ENCODE results near the gene CCSER1. TPM values are rescaled to one million over a fixed set of nuclear protein-coding genes. Genes with fewer than 3 reads are reported as not detected.

CCSER1 gene
- total and polyA plus RNA-seq, 2 donors (not counting 1 experiment from before 2014, with no cell fraction given): under 0.01 TPM; not detected in 1

DNA sequence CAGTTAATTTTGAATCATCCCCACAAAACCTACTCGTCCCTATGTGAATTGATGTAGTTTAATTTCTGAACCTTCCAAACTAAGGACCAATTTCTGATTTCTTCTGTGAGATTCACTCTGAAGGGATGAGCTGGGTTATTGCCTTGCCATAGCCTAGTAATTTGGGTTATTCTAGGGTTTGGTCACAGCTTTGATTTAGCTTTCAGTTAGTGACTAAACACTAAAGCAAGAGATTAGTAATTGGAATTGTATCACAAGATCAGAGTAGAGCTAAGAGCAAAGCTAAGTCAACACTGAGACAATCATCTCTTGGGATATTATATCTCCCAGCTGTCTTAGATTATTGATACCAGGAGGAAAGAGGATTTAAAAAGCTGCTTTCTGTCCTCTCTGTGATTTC, 588.0 kb downstream of the CCSER1 start:
- H3K4me1 ChIP-seq (ENCODE audit: control insufficient read depth, extremely low read depth, insufficient read depth, low read length): no peaks in the 10 kb centered on the region
- no peak overlapping the region for H3K9ac ChIP-seq (ENCODE audit: insufficient read depth, low read length)
- no peaks in the 10 kb centered on the region for H3K27me3 ChIP-seq (ENCODE audit: control insufficient read depth, insufficient read depth, low read length)
- no peak overlapping the region for H2AFZ ChIP-seq (ENCODE audit: low read length)
- H3K4me3 ChIP-seq (replicated peaks in 1 of 4; ENCODE audit: control extremely low read depth in 1 of 4, insufficient read depth in 1 of 4, low read depth in 3 of 4, low read length in 4 of 4): no peak overlapping the region
- no peak overlapping the region for H3K4me2 ChIP-seq (ENCODE audit: extremely low read depth, insufficient read depth, low read length)
- H3K79me2 ChIP-seq (ENCODE audit: control insufficient read depth, insufficient read depth, low read length): no peaks in the 10 kb centered on the region
- no peak for DNase-seq (ENCODE audit: low read depth in 2 of 2)
- H3K36me3 ChIP-seq (ENCODE audit: control insufficient read depth, insufficient read depth, low read length): no peaks in the 10 kb centered on the region
- H3K9me3 ChIP-seq (ENCODE audit: control insufficient read depth, insufficient read depth, low read depth, low read length): no peaks in the 10 kb centered on the region
- no peak overlapping the region for H3K27ac ChIP-seq (ENCODE audit: insufficient read depth, low read length)
- H4K20me1 ChIP-seq (ENCODE audit: control insufficient read depth, extremely low read depth, insufficient read depth, low read length): no peaks in the 10 kb centered on the region
- TF ChIP-seq, protein P1, sequence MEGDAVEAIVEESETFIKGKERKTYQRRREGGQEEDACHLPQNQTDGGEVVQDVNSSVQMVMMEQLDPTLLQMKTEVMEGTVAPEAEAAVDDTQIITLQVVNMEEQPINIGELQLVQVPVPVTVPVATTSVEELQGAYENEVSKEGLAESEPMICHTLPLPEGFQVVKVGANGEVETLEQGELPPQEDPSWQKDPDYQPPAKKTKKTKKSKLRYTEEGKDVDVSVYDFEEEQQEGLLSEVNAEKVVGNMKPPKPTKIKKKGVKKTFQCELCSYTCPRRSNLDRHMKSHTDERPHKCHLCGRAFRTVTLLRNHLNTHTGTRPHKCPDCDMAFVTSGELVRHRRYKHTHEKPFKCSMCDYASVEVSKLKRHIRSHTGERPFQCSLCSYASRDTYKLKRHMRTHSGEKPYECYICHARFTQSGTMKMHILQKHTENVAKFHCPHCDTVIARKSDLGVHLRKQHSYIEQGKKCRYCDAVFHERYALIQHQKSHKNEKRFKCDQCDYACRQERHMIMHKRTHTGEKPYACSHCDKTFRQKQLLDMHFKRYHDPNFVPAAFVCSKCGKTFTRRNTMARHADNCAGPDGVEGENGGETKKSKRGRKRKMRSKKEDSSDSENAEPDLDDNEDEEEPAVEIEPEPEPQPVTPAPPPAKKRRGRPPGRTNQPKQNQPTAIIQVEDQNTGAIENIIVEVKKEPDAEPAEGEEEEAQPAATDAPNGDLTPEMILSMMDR (conservative IDR thresholded peaks at IDR 0.05 in 1 of 2, IDR thresholded peaks at IDR 0.05 in 1 of 2; ENCODE audit: low read depth in 1 of 2, low read length in 2 of 2): no peak
- TF ChIP-seq EZH2 (IDR thresholded peaks at IDR 0.05; ENCODE audit: low read length, missing control alignments): no peak

DNA sequence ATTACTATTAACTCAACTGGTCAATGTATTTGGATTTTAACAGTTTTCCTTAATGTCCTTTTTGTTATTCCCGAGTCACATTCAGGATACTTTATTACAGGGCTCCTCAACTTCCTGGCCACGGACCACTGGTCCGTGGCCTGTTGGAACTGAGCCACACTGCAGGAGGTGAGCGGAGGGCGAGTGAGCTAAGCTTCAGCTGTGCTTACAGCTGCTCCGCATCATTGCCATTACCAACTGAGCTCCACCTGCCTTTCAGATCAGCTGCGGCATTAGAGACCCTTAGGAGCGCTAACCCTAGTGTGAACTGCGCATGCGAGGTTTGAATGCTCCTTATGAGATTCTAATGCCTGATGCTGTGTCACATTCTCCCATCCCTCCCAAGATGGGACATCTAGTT, 591.7 kb downstream of the CCSER1 start:
- H4K20me1 ChIP-seq (ENCODE audit: control insufficient read depth, extremely low read depth, insufficient read depth, low read length): no peaks in the 10 kb centered on the region
- H3K27ac ChIP-seq (ENCODE audit: insufficient read depth, low read length): no peak overlapping the region
- no peak overlapping the region for H2AFZ ChIP-seq (ENCODE audit: low read length)
- H3K4me1 ChIP-seq (ENCODE audit: control insufficient read depth, extremely low read depth, insufficient read depth, low read length): no peaks in the 10 kb centered on the region
- no peak for DNase-seq (ENCODE audit: low read depth in 2 of 2)
- H3K79me2 ChIP-seq (ENCODE audit: control insufficient read depth, insufficient read depth, low read length): no peaks in the 10 kb centered on the region
- H3K27me3 ChIP-seq (ENCODE audit: control insufficient read depth, insufficient read depth, low read length): no peaks in the 10 kb centered on the region
- no peak overlapping the region for H3K4me2 ChIP-seq (ENCODE audit: extremely low read depth, insufficient read depth, low read length)
- no peak overlapping the region for H3K4me3 ChIP-seq (replicated peaks in 1 of 4; ENCODE audit: control extremely low read depth in 1 of 4, insufficient read depth in 1 of 4, low read depth in 3 of 4, low read length in 4 of 4)
- no peaks in the 10 kb centered on the region for H3K36me3 ChIP-seq (ENCODE audit: control insufficient read depth, insufficient read depth, low read length)
- no peak overlapping the region for H3K9ac ChIP-seq (ENCODE audit: insufficient read depth, low read length)
- H3K9me3 ChIP-seq (ENCODE audit: control insufficient read depth, insufficient read depth, low read depth, low read length): no peaks in the 10 kb centered on the region
- TF ChIP-seq EZH2 (IDR thresholded peaks at IDR 0.05; ENCODE audit: low read length, missing control alignments): no peak
- TF ChIP-seq, protein P1 (conservative IDR thresholded peaks at IDR 0.05 in 1 of 2, IDR thresholded peaks at IDR 0.05 in 1 of 2; ENCODE audit: low read depth in 1 of 2, low read length in 2 of 2): no peak

DNA sequence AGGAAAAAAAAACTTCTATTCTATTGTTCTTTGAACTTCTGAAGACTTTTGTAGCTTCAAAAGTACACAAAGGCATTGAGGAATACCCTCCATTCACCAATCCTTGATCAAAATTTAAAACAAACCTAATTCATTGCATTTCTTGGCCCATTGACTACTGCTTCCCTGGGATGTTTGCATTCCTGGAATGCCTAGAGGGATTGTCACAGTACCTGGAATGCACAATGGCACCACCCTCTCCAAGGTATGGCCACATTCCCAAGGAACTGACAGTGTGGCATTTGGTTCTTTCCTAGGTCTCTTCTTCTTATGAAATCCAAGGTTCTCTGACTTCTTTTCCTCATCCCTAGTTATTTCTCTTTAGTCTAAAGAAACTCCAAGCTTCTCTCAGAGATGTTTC, 600.7 kb downstream of the CCSER1 start:
- Histone ChIP-seq H3K27ac (ENCODE audit: insufficient read depth, low read length) (no peak overlapping the region), H2AFZ (ENCODE audit: low read length) (no peak overlapping the region), H3K4me1 (ENCODE audit: control insufficient read depth, extremely low read depth, insufficient read depth, low read length) (no peaks in the 10 kb centered on the region), H3K4me2 (ENCODE audit: extremely low read depth, insufficient read depth, low read length) (no peak overlapping the region), H3K27me3 (ENCODE audit: control insufficient read depth, insufficient read depth, low read length) (no peaks in the 10 kb centered on the region), H3K9ac (ENCODE audit: insufficient read depth, low read length) (no peak overlapping the region), H3K79me2 (ENCODE audit: control insufficient read depth, insufficient read depth, low read length) (no peaks in the 10 kb centered on the region), H3K9me3 (ENCODE audit: control insufficient read depth, insufficient read depth, low read depth, low read length) (no peaks in the 10 kb centered on the region), H3K36me3 (ENCODE audit: control insufficient read depth, insufficient read depth, low read length) (no peaks in the 10 kb centered on the region), H3K4me3 (replicated peaks in 1 of 4; ENCODE audit: control extremely low read depth in 1 of 4, insufficient read depth in 1 of 4, low read depth in 3 of 4, low read length in 4 of 4) (no peak overlapping the region), H4K20me1 (ENCODE audit: control insufficient read depth, extremely low read depth, insufficient read depth, low read length) (no peaks in the 10 kb centered on the region)
- TF ChIP-seq EZH2 (IDR thresholded peaks at IDR 0.05; ENCODE audit: low read length, missing control alignments): no peak
- TF ChIP-seq, protein P1 (conservative IDR thresholded peaks at IDR 0.05 in 1 of 2, IDR thresholded peaks at IDR 0.05 in 1 of 2; ENCODE audit: low read depth in 1 of 2, low read length in 2 of 2): no peak
- peak in 1 of 2 donors; percentile 40 for DNase-seq (ENCODE audit: low read depth in 2 of 2)

All from fibroblast of lung (primary cell).